Cortex of kidney (tissue), 1 donor: ENCODE measurements around the gene TSR3.

Experiments
- DNase-seq: peaks from one replicate; lab custom pipeline; 2025; lab: John Stamatoyannopoulos, UW

Gene TSR3

DNA sequence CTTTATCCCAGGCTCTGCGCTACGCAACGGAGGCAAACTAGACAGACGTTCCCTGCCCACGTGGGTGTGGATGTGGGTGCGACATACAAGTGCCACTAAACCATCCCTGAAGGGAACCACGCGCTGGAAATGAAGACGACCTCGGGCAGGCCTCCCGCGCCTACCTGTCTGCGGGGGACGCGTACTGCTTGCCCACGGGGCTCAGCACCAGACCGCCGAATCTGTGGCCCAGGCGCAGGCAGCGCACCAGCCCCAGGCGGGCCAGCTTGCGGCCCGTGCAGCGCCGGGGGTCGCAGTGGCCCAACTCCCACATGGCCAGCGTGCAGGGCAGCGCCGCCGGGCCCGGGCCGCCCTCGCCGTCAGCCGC is 480 bp downstream of the TSR3 start:
- DNase-seq = no peak

GRCh38 chr16:1350691-1351090 is 987 bp downstream of the TSR3 start:
- DNase-seq = no peak

DNA sequence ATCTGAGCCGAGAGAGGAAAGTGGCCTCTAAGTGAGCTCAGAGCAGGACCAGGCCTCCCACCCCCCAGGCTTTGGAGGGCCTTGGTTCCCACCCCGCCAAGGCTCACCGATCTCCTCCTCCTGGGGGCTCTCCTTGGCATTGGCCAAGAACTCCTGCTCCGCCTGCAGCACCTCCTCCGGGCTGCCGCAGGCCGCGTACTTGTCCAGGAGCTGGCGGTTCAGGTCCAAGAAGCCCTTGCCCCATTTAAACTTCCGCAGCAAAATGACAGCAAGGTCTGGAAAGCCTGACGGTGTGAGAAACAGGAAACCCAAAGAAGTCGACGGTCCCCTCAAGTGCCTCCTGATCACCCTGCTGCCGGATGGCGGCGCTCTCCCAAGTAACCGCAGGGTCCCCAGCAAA is 1.7 kb downstream of the TSR3 start:
- no peak for DNase-seq

- DNase-seq = no peak
Observed at GRCh38 chr16:1349351-1349750, 2.3 kb downstream of the TSR3 start.

DNA sequence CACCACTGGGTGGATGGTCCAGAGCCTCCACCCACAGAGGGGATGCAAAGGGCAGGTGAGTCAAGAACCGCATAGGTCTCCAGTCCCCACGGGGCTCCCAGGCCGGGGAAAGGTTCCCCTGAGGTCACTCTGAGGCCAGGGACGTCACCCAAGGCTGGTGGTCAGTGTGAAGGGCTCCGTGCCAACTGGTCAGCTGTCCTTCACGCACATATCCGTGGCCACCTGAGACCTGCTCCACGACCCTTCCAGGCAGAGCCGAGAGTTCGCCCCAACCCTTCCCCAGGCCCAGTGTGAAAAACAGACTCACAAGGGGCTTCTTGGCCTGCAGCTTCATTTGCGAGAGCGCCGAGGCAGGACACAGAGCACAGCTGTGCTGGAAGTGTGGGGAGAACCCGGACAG is 2.8 kb downstream of the TSR3 start:
- DNase-seq = no peak

- no peak for DNase-seq
Observed at GRCh38 chr16:1348441-1348840, 3.2 kb downstream of the TSR3 start.

GRCh38 chr16:1347962-1348361 is 3.7 kb downstream of the TSR3 start:
- DNase-seq = no peak

- no peak for DNase-seq
Observed at GRCh38 chr16:1347286-1347855, 4.3 kb downstream of the TSR3 start.

DNA sequence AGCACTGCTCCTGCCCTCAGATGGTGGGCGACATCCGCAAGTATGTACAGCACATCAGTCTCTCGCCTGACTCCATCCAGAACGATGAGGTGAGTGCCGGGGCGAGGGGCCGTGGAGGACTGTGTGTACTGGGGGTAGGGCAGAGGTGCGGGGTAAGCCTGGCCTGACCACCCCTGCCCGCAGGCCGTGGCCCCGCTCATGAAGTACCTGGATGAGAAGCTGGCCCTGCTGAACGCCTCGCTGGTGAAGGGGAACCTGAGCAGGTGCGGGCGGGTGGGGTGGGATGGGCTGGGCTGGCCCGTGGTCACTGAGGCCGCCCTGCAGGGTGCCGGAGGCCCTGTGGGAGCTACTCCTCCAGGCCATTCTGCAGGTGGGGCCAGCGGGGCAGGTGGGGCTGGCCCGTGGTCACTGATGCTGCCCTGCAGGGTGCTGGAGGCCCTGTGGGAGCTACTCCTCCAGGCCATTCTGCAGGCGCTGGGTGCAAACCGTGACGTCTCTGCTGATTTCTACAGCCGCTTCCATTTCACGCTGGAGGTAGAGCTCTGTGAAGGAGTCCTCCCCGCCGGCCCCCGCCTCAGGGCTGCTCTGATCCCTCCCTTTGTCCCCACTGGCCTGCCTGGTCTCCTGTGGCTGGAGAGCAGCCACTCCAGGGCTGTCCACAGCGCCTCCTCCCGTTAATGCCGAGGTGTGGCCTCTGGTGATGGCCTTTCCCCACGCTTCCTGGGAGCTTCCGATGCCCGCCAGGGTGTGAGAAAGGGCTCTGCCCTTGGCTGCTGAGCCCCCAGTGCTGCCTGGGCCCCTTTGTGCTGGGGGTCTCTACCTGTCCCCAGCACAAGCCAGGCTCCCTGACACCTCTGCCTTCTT is 5.0 kb downstream of the TSR3 start:
- DNase-seq = no peak

- DNase-seq = no peak
Observed at GRCh38 chr16:1345651-1346421, 5.8 kb downstream of the TSR3 start.

GRCh38 chr16:1345087-1345486 is 6.6 kb downstream of the TSR3 start:
- no peak for DNase-seq

GRCh38 chr16:1344499-1344898 is 7.2 kb downstream of the TSR3 start:
- DNase-seq = no peak

GRCh38 chr16:1343428-1344242 is 8.0 kb downstream of the TSR3 start:
- no peak for DNase-seq

DNA sequence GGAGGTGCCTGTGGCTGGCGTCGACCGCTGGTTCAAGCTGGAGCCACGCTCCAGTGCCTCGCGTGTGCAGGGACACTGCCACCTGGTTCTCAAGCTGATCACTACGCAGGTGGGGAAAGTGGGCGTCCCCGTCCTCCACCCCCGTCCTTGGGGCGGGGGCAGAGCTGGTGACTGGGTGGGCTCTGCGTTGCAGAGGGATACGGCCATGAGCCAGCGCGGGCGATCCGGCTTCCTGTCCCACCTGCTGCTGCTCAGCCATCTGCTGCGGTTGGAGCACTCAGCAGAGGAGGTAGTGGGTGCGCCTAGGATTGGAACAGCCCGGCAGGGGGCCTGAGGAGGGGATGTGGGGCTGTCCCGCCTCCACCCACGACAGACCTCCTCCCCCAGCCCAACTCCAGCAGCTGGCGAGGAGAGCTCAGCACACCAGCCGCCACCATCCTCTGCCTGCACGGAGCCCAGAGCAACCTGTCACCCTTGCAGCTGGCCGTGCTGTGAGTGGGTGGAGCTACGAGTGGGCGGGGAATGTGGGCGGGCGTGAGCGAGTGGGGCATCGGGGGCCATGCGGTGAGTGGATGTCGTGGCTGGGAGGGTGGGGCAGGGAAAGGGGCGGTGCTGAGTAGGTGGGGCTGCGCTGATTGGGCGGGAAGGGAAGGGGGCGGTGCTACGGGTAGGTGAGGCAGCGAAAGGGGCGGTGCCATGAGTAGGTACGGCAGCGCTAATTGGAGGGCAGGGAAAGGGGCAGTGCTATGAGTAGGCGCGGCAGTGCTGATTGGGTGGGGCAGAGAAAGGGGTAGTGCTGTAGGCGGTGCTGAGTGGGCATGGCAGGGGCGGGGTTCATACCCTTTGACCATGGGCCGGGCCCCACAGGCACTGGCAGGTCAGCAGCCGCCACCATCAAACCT is 8.9 kb downstream of the TSR3 start:
- no peak for DNase-seq

- DNase-seq = no peak
Observed at GRCh38 chr16:1341495-1342420, 9.9 kb downstream of the TSR3 start.

DNA sequence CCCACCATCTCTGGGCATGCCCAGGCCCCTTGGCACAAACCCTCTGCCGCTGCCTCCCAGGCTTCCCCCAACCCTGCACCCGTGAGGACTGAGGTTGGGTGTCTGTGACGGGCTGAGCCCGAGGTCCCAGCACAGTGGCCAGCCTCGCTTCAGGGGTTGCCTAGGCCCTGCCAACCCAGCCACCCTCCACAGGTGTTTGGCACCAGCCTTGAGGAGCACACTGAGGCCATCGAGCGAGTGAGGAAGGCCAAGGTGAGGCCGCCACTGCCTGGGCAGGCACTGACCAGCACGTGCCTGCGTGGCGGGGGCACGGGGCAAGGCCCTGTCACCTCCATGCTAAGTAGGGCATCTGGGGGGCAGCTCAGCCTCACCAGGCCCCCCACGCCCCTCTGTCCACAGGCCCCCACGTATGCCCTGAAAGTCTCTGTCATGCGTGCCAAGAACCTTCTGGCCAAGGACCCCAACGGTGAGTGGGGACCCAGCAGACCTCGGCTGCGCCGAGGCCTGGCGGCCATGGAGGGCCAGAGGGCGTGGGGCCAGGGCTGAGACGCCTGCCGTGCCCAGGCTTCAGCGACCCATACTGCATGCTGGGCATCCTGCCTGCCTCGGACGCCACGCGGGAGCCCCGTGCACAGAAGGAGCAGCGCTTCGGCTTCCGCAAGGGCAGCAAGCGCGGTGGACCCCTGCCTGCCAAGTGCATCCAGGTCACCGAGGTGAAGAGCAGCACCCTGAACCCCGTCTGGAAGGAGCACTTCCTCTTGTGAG is 10.8 kb downstream of the TSR3 start:
- DNase-seq = no peak

DNA sequence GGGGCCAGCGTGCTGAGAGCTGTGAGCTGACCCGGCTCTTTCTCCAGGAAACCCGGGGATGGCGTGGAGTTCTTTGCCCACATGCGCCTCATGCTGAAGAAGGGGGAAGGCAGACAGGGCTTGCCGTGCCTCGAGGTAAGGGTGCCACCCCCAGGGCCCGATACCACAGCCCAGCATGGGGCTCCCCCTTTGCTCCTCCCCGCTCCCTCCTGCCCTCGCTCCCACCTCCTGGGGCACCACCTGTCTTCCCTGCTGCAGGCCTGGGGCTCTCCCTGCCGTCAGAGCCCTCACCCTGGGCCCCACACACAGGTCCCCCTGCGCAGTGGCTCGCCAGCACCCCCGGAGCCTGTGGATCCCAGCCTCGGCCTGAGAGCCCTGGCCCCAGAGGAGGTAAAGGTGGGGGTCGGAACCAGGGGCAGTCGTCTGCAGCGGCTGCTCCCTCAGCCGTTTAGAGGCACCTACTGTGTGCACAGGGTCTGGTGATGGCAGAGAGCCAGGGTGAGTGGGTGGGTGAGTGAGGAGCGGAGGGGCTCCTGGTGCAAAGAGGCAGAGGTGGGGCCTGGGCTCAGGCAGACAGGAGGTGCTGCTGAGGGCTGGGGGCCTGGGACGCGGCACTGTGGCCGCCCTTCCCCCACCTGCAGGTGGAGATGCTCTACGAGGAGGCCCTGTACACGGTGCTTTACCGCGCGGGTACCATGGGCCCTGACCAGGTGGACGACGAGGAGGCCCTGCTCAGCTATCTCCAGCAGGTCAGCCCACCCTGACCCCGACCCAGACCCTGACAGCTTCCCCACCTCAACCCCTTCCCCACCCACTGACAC is 12.6 kb downstream of the TSR3 start:
- DNase-seq = no peak

GRCh38 chr16:1338119-1338730 is 13.5 kb downstream of the TSR3 start:
- DNase-seq = no peak
